Fibroblast of lung (primary cell): ENCODE measurements around the gene ALPP. TPM values are rescaled to one million over a fixed set of nuclear protein-coding genes. Genes with fewer than 3 reads are reported as not detected.
A peak's percentile ranks its signal among the peaks of the same experiment; 100 is the strongest.

Source experiments
- DNase-seq, 2 donors: peaks; one replicate each; pipeline versions ENCODE4 v3.0.0 to v3.0.0-alpha.2; 2010; ENCODE audit warnings: low read depth in 2 of 2
- H2AFZ ChIP-seq: 2 replicates; pipeline ENCODE4 v1.5.1; 2012; ENCODE audit warnings: low read length, control low read depth, inconsistent platforms
- H3K27ac ChIP-seq: 2 replicates; pipeline ENCODE4 v1.5.1; 2011; ENCODE audit warnings: low read length, control low read depth; ENCODE audit not compliant: insufficient read depth
- H3K27me3 ChIP-seq: 2 replicates; pipeline ENCODE4 v1.5.1; 2011; ENCODE audit warnings: mild to moderate bottlenecking, low read length; ENCODE audit not compliant: control insufficient read depth, insufficient read depth
- H3K36me3 ChIP-seq: 2 replicates; pipeline ENCODE4 v1.5.1; 2011; ENCODE audit warnings: low read length; ENCODE audit not compliant: control insufficient read depth, insufficient read depth
- H3K4me1 ChIP-seq: 2 replicates; pipeline ENCODE4 v1.5.1; 2011; ENCODE audit warnings: low read length; ENCODE audit not compliant: control insufficient read depth, insufficient read depth; ENCODE audit errors: extremely low read depth
- H3K4me2 ChIP-seq: 2 replicates; pipeline ENCODE4 v1.5.1; 2011; ENCODE audit warnings: low read length, control low read depth; ENCODE audit not compliant: insufficient read depth; ENCODE audit errors: extremely low read depth
- H3K4me3 ChIP-seq, 4 experiments: fragments of 200-600 bp in 1 of 4; sonication (generic) in 1 of 4; replicated peaks in 1 of 4; 2 replicates each; pipeline ENCODE4 v1.5.1; 2011 to 2016; ENCODE audit warnings: low read length in 4 of 4, low read depth in 3 of 4, mild to moderate bottlenecking in 3 of 4, control low read depth in 2 of 4, inconsistent platforms in 1 of 4, mixed read lengths in 1 of 4; ENCODE audit not compliant: insufficient read depth in 1 of 4; ENCODE audit errors: control extremely low read depth in 1 of 4
- H3K79me2 ChIP-seq: 2 replicates; pipeline ENCODE4 v1.5.1; 2012; ENCODE audit warnings: mild to moderate bottlenecking, low read length, inconsistent platforms; ENCODE audit not compliant: control insufficient read depth, insufficient read depth
- H3K9ac ChIP-seq: 2 replicates; pipeline ENCODE4 v1.5.1; 2011; ENCODE audit warnings: mild to moderate bottlenecking, low read length, control low read depth; ENCODE audit not compliant: insufficient read depth
- H3K9me3 ChIP-seq: 2 replicates; pipeline ENCODE4 v1.5.1; 2012; ENCODE audit warnings: low read depth, low read length; ENCODE audit not compliant: control insufficient read depth, insufficient read depth
- H4K20me1 ChIP-seq: 2 replicates; pipeline ENCODE4 v1.5.1; 2011; ENCODE audit warnings: low read length; ENCODE audit not compliant: control insufficient read depth, insufficient read depth; ENCODE audit errors: extremely low read depth
- CTCF ChIP-seq, 2 donors: IDR thresholded peaks in 1 of 2; conservative IDR thresholded peaks in 1 of 2; 1 replicate in 1 of 2; 2 replicates in 1 of 2; pipeline ENCODE4 v1.5.1; 2011 to 2012; ENCODE audit warnings: low read length in 2 of 2, control low read depth in 1 of 2, inconsistent platforms in 1 of 2, low read depth in 1 of 2, mild to moderate bottlenecking in 1 of 2
- EZH2 ChIP-seq: IDR thresholded peaks from 2 replicates; pipeline ENCODE4 v1.5.1; 2012; ENCODE audit warnings: low read length, control low read depth, mild to moderate bottlenecking; ENCODE audit errors: missing control alignments
- polyA plus RNA-seq, 2 donors: library from polyadenylated mRNA; depleted of rRNA in 1 of 2; stranded (reverse) in 1 of 2; unstranded in 1 of 2; fragments of >200 nt; gene quantifications; 2 replicates each; pipeline ENCODE4 v1.2.1, GENCODE V29; 2011 to 2012; ENCODE audit warnings: missing spikeins in 1 of 2
- total RNA-seq: library from RNA; depleted of rRNA; stranded (reverse); fragments of >200 nt; gene quantifications from 2 replicates; pipeline ENCODE4 v1.2.1, GENCODE V29; 2014

ALPP gene
- total and polyA plus RNA-seq, 2 donors (not counting 1 experiment from before 2014, with no cell fraction given), result not detected

- TF ChIP-seq CTCF (conservative IDR thresholded peaks at IDR 0.05 in 1 of 2, IDR thresholded peaks at IDR 0.05 in 1 of 2; ENCODE audit: low read depth in 1 of 2, low read length in 2 of 2) (no peak), EZH2 (no peak)
- H3K4me2 ChIP-seq, result no peak overlapping the region
Measured at GRCh38 chr2:232387451-232388171, 9.1 kb downstream of the ALPP start.

DNA sequence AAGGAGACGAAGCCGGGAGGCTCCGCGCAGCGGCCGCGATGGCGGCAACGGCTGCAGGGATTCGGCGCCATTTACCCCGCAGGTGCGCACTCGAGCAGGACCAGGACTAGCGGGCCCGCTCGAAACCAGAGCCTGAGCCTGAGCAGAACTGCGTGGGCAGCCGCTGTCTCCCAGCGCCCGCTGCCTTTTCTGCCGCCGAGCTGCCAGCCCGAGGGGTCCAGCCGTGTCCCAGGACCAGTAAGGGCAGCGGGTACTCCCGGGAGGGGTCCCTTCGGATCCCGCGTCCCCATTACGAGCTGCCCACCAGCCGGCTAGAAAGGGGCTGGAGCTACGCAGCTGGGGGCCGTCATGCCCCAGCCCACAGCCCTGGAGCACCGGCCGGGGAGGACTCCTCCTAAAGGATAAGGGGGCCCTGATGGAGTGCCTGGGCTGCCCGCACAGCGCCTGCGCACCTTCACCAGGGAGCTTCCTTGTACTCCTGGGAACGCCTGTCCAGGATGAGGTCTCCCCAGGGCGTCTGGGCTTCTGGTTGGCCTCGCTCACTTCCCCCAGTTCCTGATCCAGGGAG, 9.9 kb downstream of the ALPP start:
- TF ChIP-seq CTCF (conservative IDR thresholded peaks at IDR 0.05 in 1 of 2, IDR thresholded peaks at IDR 0.05 in 1 of 2; ENCODE audit: low read depth in 1 of 2, low read length in 2 of 2) (no peak), EZH2 (peak; percentile 83)

More at GRCh38 chr2:232387451-232388171, 9.1 kb downstream of the ALPP start:
- Histone ChIP-seq H3K9ac (no peak overlapping the region), H3K36me3 (no peaks in the 10 kb centered on the region), H3K27me3 (peaks cover 55% of the 10 kb centered on the region), H3K9me3 (no peaks in the 10 kb centered on the region), H2AFZ (no peak overlapping the region), H3K4me3 (no peak overlapping the region), H3K4me1 (no peaks in the 10 kb centered on the region), H3K27ac (no peak overlapping the region), H4K20me1 (no peaks in the 10 kb centered on the region), H3K79me2 (no peaks in the 10 kb centered on the region)
- no peak for DNase-seq

GRCh38 chr2:232389327-232389726, 10.8 kb downstream of the ALPP start:
- Histone ChIP-seq H4K20me1 (no peaks in the 10 kb centered on the region), H3K4me1 (no peaks in the 10 kb centered on the region), H3K27ac (no peak overlapping the region), H3K9ac (no peak overlapping the region), H3K36me3 (no peaks in the 10 kb centered on the region), H3K4me2 (no peak overlapping the region), H2AFZ (no peak overlapping the region), H3K9me3 (no peaks in the 10 kb centered on the region), H3K79me2 (no peaks in the 10 kb centered on the region), H3K27me3 (peaks cover 55% of the 10 kb centered on the region), H3K4me3 (no peak overlapping the region)
- TF ChIP-seq EZH2 (peak; percentile 5), CTCF (conservative IDR thresholded peaks at IDR 0.05 in 1 of 2, IDR thresholded peaks at IDR 0.05 in 1 of 2; ENCODE audit: low read depth in 1 of 2, low read length in 2 of 2) (no peak)
- DNase-seq, result peak in 1 of 2 donors; percentile 64

More for the DNA sequence above, 9.9 kb downstream of the ALPP start:
- no peak overlapping the region for H3K27ac ChIP-seq
- H3K27me3 ChIP-seq, result peaks cover 55% of the 10 kb centered on the region
- no peak overlapping the region for H3K4me2 ChIP-seq
- no peak overlapping the region for H3K9ac ChIP-seq
- H3K4me1 ChIP-seq, result no peaks in the 10 kb centered on the region
- H3K36me3 ChIP-seq, result no peaks in the 10 kb centered on the region
- no peak overlapping the region for H3K4me3 ChIP-seq
- H2AFZ ChIP-seq, result no peak overlapping the region
- H4K20me1 ChIP-seq, result no peaks in the 10 kb centered on the region
- DNase-seq, result no peak
- no peaks in the 10 kb centered on the region for H3K79me2 ChIP-seq
- H3K9me3 ChIP-seq, result no peaks in the 10 kb centered on the region
